Neural cell (in vitro differentiated cells): ENCODE data around the gene NKX2-2. TPM values are rescaled to one million over a fixed set of nuclear protein-coding genes. Genes with fewer than 3 reads are reported as not detected.

ENCODE experiments used
- H2AFZ ChIP-seq: fragments of 200-600, 300-800 bp; sonication (generic), shearing (Covaris generic); 2 replicates; pipeline ENCODE4 v1.6.0; 2014; ENCODE audit warnings: low read depth, mild to moderate bottlenecking, antibody characterized with exemption, low read length, moderate library complexity
- H3F3A ChIP-seq: fragments of 200-600 bp; shearing (Covaris generic); 2 replicates; pipeline ENCODE4 v1.6.1; 2016; ENCODE audit warnings: mild to moderate bottlenecking, moderate library complexity, mixed read lengths, antibody characterized with exemption, low read length; ENCODE audit not compliant: insufficient read depth, poor library complexity, severe bottlenecking
- H3K27ac ChIP-seq: fragments of 200-600, 300-800 bp; sonication (generic), shearing (Covaris generic); 2 replicates; pipeline ENCODE4 v1.5.1; 2014; ENCODE audit warnings: mild to moderate bottlenecking, low read length, moderate library complexity
- H3K27me3 ChIP-seq: fragments of 300-800, 200-600 bp; sonication (generic), shearing (Covaris generic); 2 replicates; pipeline ENCODE4 v1.6.0; 2014; ENCODE audit warnings: mild to moderate bottlenecking, low read depth, low read length, moderate library complexity; ENCODE audit not compliant: insufficient read depth
- H3K36me3 ChIP-seq: fragments of 300-800, 200-600 bp; sonication (generic), shearing (Covaris generic); 2 replicates; pipeline ENCODE4 v1.5.1; 2014; ENCODE audit warnings: mild to moderate bottlenecking, antibody characterized with exemption, low read length, moderate library complexity; ENCODE audit not compliant: insufficient read depth
- H3K4me2 ChIP-seq: fragments of 300-800, 200-600 bp; sonication (generic), shearing (Covaris generic); 2 replicates; pipeline ENCODE4 v1.6.0; 2014; ENCODE audit warnings: mild to moderate bottlenecking, low read length
- H3K4me3 ChIP-seq: fragments of 300-800, 200-600 bp; sonication (generic), shearing (Covaris generic); 2 replicates; pipeline ENCODE4 v1.5.1; 2014; ENCODE audit warnings: mild to moderate bottlenecking, low read length, moderate library complexity
- H3K79me2 ChIP-seq: fragments of 200-600 bp; shearing (Covaris generic); replicated peaks from 2 replicates; pipeline ENCODE4 v1.6.0; 2014; ENCODE audit warnings: mild to moderate bottlenecking, low read length, moderate library complexity; ENCODE audit not compliant: insufficient read depth
- H3K9ac ChIP-seq: fragments of 300-800, 200-600 bp; sonication (generic), shearing (Covaris generic); 2 replicates; pipeline ENCODE4 v1.6.1; 2016; ENCODE audit warnings: mild to moderate bottlenecking, low read length, mixed read lengths
- H3K9me2 ChIP-seq: fragments of 200-600 bp; shearing (Covaris generic); 2 replicates; pipeline ENCODE4 v1.6.1; 2016; ENCODE audit warnings: mild to moderate bottlenecking, low read length, mixed read lengths; ENCODE audit not compliant: insufficient read depth
- H3K9me3 ChIP-seq: fragments of 200-600, 300-800 bp; sonication (generic), shearing (Covaris generic); 2 replicates; pipeline ENCODE4 v1.6.1; 2016; ENCODE audit warnings: mild to moderate bottlenecking, mixed run types, low read length, moderate library complexity, mixed read lengths
- H4K20me1 ChIP-seq: fragments of 200-600 bp; shearing (Covaris generic); 2 replicates; pipeline ENCODE4 v1.6.1; 2016; ENCODE audit warnings: mild to moderate bottlenecking, mixed run types; ENCODE audit not compliant: insufficient read depth
- EP300 ChIP-seq: fragments of 450-650 bp; conservative IDR thresholded peaks from 2 replicates; pipeline ENCODE4 v1.6.1; 2014; ENCODE audit warnings: antibody characterized with exemption, mild to moderate bottlenecking, moderate library complexity; ENCODE audit not compliant: poor library complexity, severe bottlenecking
- EZH2 ChIP-seq: fragments of 200-600, 300-800 bp; shearing (Covaris generic), sonication (generic); IDR thresholded peaks from 2 replicates; pipeline ENCODE4 v1.6.1; 2014; ENCODE audit warnings: antibody characterized with exemption, low read length, borderline replicate concordance, mild to moderate bottlenecking; ENCODE audit not compliant: insufficient read depth, poor library complexity, severe bottlenecking
- MXI1 ChIP-seq: fragments of 450-650 bp; conservative IDR thresholded peaks from 2 replicates; pipeline ENCODE4 v1.6.1; 2014; ENCODE audit warnings: antibody characterized with exemption, mild to moderate bottlenecking; ENCODE audit not compliant: poor library complexity, severe bottlenecking
- POLR2AphosphoS5 ChIP-seq: IDR thresholded peaks from 2 replicates; pipeline ENCODE4 v1.6.1; 2012
- RAD21 ChIP-seq: fragments of 450-650 bp; conservative IDR thresholded peaks from 2 replicates; pipeline ENCODE4 v1.6.1; 2014; ENCODE audit warnings: antibody characterized with exemption, mild to moderate bottlenecking, moderate library complexity
- SMC3 ChIP-seq: fragments of 450-650 bp; conservative IDR thresholded peaks from 2 replicates; pipeline ENCODE4 v1.6.1; 2014; ENCODE audit warnings: antibody characterized with exemption, mild to moderate bottlenecking, moderate library complexity; ENCODE audit not compliant: poor library complexity
- TAF1 ChIP-seq: IDR thresholded peaks from 2 replicates; pipeline ENCODE4 v1.6.1; 2012; ENCODE audit warnings: low read depth
- polyA plus RNA-seq: library from polyadenylated mRNA; depleted of rRNA; stranded (reverse); fragments of >200 nt; gene quantifications from 2 replicates; pipeline ENCODE4 v1.2.3, GENCODE V29; 2014
- TF ChIP-seq, protein P1 (sequence below): fragments of 450-650 bp; IDR thresholded peaks from 2 replicates; pipeline ENCODE4 v1.5.1; 2014; ENCODE audit warnings: antibody characterized with exemption, mild to moderate bottlenecking, moderate library complexity; ENCODE audit not compliant: poor library complexity, severe bottlenecking
- TF ChIP-seq, protein P2 (sequence below): IDR thresholded peaks from 2 replicates; pipeline ENCODE4 v1.6.1; 2012; ENCODE audit warnings: borderline replicate concordance

NKX2-2 gene
- polyA plus RNA-seq, 1 donor from 2014 or later: not detected

DNA sequence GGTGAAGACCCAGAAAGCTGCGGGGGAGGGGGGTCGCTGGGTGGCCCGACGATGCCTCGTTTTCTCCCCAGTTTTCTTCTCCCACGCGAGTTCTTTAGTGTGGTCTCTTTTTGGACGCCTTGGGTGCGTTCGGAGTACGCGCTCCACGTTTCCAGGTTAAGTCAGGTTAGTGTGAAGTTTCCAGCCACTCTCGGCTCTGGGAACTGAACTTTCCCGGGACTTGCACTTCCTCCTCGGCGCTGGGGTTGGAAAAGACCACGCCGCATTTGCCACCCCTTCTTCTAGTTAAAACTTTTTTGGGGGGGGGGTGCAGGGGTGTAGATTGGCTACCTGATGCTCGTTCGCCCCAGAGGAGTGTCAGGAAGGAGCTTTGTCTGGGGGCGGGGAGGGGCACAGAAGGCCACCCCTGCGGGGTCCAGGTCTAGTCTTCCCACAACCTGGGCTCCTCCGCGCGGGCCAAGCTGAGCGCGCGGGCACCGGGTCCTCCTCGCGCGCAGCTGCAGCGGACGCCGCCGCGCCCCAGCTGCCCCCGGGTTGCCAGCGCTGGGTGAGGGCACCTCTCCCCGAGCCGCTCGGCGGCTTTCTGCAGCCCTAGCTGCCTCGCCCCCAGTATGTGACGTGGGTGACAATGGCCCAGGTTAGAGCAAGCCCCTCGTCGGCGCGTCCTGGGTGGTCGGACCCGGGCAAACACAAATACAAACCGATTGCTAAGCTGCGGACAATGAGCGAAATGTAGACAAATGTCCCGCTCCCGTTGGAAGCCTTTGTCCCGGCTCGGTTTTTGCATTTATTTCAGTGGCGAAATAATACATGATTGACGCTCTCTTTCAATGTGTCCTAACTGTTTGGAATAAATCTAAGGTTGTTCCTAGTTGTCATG, 1.7 kb upstream of the NKX2-2 start:
- no peak overlapping the region for H3K9ac ChIP-seq
- H3K27ac ChIP-seq: no peak overlapping the region
- TF ChIP-seq EZH2 (peak; percentile 20), RAD21 (no peak)
- no peaks in the 10 kb centered on the region for H3F3A ChIP-seq
- no peak overlapping the region for H2AFZ ChIP-seq
- no peak overlapping the region for H3K4me3 ChIP-seq
- H3K4me2 ChIP-seq: no peak overlapping the region
- H3K36me3 ChIP-seq: no peaks in the 10 kb centered on the region
- no peaks in the 10 kb centered on the region for H4K20me1 ChIP-seq
- no peaks in the 10 kb centered on the region for H3K9me3 ChIP-seq
- peaks cover 100% of the 10 kb centered on the region for H3K27me3 ChIP-seq
- no peaks in the 10 kb centered on the region for H3K79me2 ChIP-seq
- no peaks in the 10 kb centered on the region for H3K9me2 ChIP-seq

DNA sequence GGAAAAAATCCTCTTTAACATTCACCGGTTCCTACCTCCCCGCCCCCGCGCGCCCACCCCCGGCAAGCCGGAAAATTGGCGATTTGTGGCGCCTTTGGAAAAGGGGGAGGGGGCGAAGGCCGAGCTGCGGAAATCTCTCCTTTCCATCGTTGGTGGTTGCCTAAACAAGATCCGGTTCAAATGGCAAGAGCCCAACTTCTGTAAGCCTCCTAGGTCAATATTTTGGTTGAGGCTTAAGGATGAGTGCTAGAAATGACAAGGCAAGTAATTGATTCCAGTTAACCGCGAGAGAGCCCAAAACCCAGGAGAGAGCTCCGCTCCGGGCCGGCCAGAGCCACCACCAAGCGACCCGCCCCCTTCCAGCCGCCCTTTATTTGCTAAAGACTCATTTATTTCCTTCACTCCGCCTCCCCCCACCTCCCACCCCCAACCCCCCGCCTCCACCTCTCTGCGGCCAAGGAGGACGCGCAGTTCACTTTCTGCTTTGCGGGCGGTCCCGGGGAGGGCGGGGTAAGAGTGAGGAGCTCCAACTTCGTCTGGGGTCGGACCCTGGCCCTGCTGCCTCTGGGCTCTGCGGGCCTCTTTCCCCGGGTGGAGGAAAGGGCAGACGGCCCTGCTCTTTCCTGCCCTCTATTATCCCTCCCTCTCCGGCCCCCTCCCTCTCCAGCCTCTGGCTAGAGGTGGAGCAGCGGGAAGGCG, 838 bp upstream of the NKX2-2 start:
- Histone ChIP-seq H3K36me3 (no peaks in the 10 kb centered on the region), H3K9me3 (no peaks in the 10 kb centered on the region), H3F3A (no peaks in the 10 kb centered on the region), H3K4me3 (no peak overlapping the region), H3K4me2 (no peak overlapping the region), H3K79me2 (no peaks in the 10 kb centered on the region), H4K20me1 (no peaks in the 10 kb centered on the region), H3K27ac (no peak overlapping the region), H3K27me3 (peaks cover 100% of the 10 kb centered on the region), H2AFZ (no peak overlapping the region), H3K9me2 (no peaks in the 10 kb centered on the region), H3K9ac (no peak overlapping the region)
- TF ChIP-seq, protein P1, sequence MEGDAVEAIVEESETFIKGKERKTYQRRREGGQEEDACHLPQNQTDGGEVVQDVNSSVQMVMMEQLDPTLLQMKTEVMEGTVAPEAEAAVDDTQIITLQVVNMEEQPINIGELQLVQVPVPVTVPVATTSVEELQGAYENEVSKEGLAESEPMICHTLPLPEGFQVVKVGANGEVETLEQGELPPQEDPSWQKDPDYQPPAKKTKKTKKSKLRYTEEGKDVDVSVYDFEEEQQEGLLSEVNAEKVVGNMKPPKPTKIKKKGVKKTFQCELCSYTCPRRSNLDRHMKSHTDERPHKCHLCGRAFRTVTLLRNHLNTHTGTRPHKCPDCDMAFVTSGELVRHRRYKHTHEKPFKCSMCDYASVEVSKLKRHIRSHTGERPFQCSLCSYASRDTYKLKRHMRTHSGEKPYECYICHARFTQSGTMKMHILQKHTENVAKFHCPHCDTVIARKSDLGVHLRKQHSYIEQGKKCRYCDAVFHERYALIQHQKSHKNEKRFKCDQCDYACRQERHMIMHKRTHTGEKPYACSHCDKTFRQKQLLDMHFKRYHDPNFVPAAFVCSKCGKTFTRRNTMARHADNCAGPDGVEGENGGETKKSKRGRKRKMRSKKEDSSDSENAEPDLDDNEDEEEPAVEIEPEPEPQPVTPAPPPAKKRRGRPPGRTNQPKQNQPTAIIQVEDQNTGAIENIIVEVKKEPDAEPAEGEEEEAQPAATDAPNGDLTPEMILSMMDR: no peak
- no peak for TF ChIP-seq RAD21
- no peak for TF ChIP-seq SMC3
- TF ChIP-seq, protein P2, sequence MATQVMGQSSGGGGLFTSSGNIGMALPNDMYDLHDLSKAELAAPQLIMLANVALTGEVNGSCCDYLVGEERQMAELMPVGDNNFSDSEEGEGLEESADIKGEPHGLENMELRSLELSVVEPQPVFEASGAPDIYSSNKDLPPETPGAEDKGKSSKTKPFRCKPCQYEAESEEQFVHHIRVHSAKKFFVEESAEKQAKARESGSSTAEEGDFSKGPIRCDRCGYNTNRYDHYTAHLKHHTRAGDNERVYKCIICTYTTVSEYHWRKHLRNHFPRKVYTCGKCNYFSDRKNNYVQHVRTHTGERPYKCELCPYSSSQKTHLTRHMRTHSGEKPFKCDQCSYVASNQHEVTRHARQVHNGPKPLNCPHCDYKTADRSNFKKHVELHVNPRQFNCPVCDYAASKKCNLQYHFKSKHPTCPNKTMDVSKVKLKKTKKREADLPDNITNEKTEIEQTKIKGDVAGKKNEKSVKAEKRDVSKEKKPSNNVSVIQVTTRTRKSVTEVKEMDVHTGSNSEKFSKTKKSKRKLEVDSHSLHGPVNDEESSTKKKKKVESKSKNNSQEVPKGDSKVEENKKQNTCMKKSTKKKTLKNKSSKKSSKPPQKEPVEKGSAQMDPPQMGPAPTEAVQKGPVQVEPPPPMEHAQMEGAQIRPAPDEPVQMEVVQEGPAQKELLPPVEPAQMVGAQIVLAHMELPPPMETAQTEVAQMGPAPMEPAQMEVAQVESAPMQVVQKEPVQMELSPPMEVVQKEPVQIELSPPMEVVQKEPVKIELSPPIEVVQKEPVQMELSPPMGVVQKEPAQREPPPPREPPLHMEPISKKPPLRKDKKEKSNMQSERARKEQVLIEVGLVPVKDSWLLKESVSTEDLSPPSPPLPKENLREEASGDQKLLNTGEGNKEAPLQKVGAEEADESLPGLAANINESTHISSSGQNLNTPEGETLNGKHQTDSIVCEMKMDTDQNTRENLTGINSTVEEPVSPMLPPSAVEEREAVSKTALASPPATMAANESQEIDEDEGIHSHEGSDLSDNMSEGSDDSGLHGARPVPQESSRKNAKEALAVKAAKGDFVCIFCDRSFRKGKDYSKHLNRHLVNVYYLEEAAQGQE: no peak
- TF ChIP-seq TAF1: no peak
- no peak for TF ChIP-seq MXI1
- no peak for TF ChIP-seq EP300
- no peak for TF ChIP-seq POLR2AphosphoS5
- no peak for TF ChIP-seq EZH2
